Endodermal cell (in vitro differentiated cells): ENCODE data around the gene CES2. TPM values are rescaled to one million over a fixed set of nuclear protein-coding genes. Genes with fewer than 3 reads are reported as not detected.

Experiments used
- DNase-seq: peaks from one replicate; pipeline ENCODE4 v3.0.0-alpha.2; 2017
- H3K27ac ChIP-seq: 2 replicates; pipeline ENCODE4 v1.5.1; 2013; ENCODE audit warnings: mild to moderate bottlenecking, low read depth, low read length, moderate library complexity
- H3K27me3 ChIP-seq: 2 replicates; pipeline ENCODE4 v1.6.1; 2013; ENCODE audit warnings: mild to moderate bottlenecking, low read length, moderate library complexity; ENCODE audit not compliant: insufficient read depth, control insufficient read depth, poor library complexity, severe bottlenecking
- H3K36me3 ChIP-seq: 2 replicates; pipeline ENCODE4 v1.7.0; 2013; ENCODE audit warnings: mild to moderate bottlenecking, low read length, moderate library complexity; ENCODE audit not compliant: control insufficient read depth, insufficient read depth
- H3K4me1 ChIP-seq: one replicate; pipeline ENCODE4 v1.7.0; 2013; ENCODE audit warnings: low read length; ENCODE audit not compliant: control insufficient read depth, insufficient read depth
- H3K4me3 ChIP-seq: 2 replicates; pipeline ENCODE4 v1.5.1; 2013; ENCODE audit warnings: mild to moderate bottlenecking, low read length, moderate library complexity
- H3K9ac ChIP-seq: 2 replicates; pipeline ENCODE4 v1.6.1; 2013; ENCODE audit warnings: mild to moderate bottlenecking, low read length, moderate library complexity; ENCODE audit not compliant: poor library complexity, severe bottlenecking; ENCODE audit errors: extremely low read depth
- H3K9me3 ChIP-seq: 2 replicates; pipeline ENCODE4 v1.6.1; 2013; ENCODE audit warnings: mild to moderate bottlenecking, low read length, moderate library complexity; ENCODE audit not compliant: control insufficient read depth
- H3K27ac Mint-ChIP-seq: 2 replicates; pipeline ENCODE4 v1.8.0; 2020; ENCODE audit warnings: mixed read lengths
- H3K27me3 Mint-ChIP-seq: 2 replicates; pipeline ENCODE4 v1.8.0; 2021; ENCODE audit warnings: mild to moderate bottlenecking, mixed read lengths; ENCODE audit not compliant: insufficient read depth
- H3K36me3 Mint-ChIP-seq: 2 replicates; pipeline ENCODE4 v1.8.0; 2020; ENCODE audit warnings: low read depth, mixed read lengths
- H3K4me1 Mint-ChIP-seq: 2 replicates; pipeline ENCODE4 v1.8.0; 2020; ENCODE audit warnings: mixed read lengths
- H3K4me3 Mint-ChIP-seq: 2 replicates; pipeline ENCODE4 v1.8.0; 2020; ENCODE audit warnings: mild to moderate bottlenecking, moderate library complexity, mixed read lengths
- H3K9me3 Mint-ChIP-seq: 2 replicates; pipeline ENCODE4 v1.8.0; 2020; ENCODE audit warnings: mild to moderate bottlenecking, mixed read lengths
- CTCF ChIP-seq: fragments of 200-600 bp; sonication (generic); conservative IDR thresholded peaks from 2 replicates; pipeline ENCODE4 v1.5.0; 2021; ENCODE audit warnings: antibody characterized with exemption, mild to moderate bottlenecking
- WGBS, 2 experiments: methylation state at CpG; one replicate each; pipeline versions ENCODE4 v1.1.5 to v1.1.7; 2013; ENCODE audit warnings: missing lambda C conversion rate in 2 of 2, mixed read lengths in 1 of 2; ENCODE audit not compliant: insufficient coverage in 1 of 2, insufficient read length in 1 of 2; 5-methylcytosine and 5-hydroxymethylcytosine counted together
- total RNA-seq, 2 donors: library from RNA; stranded (reverse); fragmentation: NEBNext Ultra II Directional in 1 of 2; extraction: Animal tissue kit (Norgen Biotek cat#: 25700) in 1 of 2; gene quantifications; 2 replicates in 1 of 2; 3 replicates in 1 of 2; pipeline ENCODE4 v1.2.1, GENCODE V29; 2021

Gene CES2
- total RNA-seq, 2 donors from 2014 or later = 28.7 to 36.8 TPM

- Histone ChIP-seq H3K9ac (no peak overlapping the region), H3K36me3 (no peaks in the 10 kb centered on the region), H3K27me3 (peaks cover 52% of the 10 kb centered on the region), H3K9me3 (no peaks in the 10 kb centered on the region), H3K4me1 (no peaks in the 10 kb centered on the region), H3K4me3 (no peak overlapping the region), H3K27ac (no peak overlapping the region)
- DNase-seq = no peak
- WGBS, 2 experiments = 85% methylated on average over 9 of the region's 9 CpGs; no CpG with 5 or more reads in 1 of the 2 experiments
- Mint-ChIP-seq H3K36me3 (no peaks in the 10 kb centered on the region), H3K4me3 (no peak overlapping the region), H3K4me1 (no peaks in the 10 kb centered on the region), H3K27me3 (peaks cover 63% of the 10 kb centered on the region), H3K27ac (no peak overlapping the region), H3K9me3 (no peaks in the 10 kb centered on the region)
- TF ChIP-seq CTCF = no peak
Measured at GRCh38 chr16:66920924-66921680, 14.2 kb upstream of the CES2 start.

- H3K36me3 Mint-ChIP-seq = no peaks in the 10 kb centered on the region
- H3K4me3 ChIP-seq = no peak overlapping the region
- no peaks in the 10 kb centered on the region for H3K4me1 Mint-ChIP-seq
- H3K4me1 ChIP-seq = no peaks in the 10 kb centered on the region
- no peak overlapping the region for H3K27ac ChIP-seq
- peaks cover 59% of the 10 kb centered on the region for H3K27me3 ChIP-seq
- TF ChIP-seq CTCF = no peak
- WGBS, 2 experiments = 92 to 95% methylated on average over 35 to 42 of the region's 42 CpGs
- no peak overlapping the region for H3K27ac Mint-ChIP-seq
- no peaks in the 10 kb centered on the region for H3K36me3 ChIP-seq
- DNase-seq = no peak
- H3K9me3 ChIP-seq = no peaks in the 10 kb centered on the region
- peaks cover 65% of the 10 kb centered on the region for H3K27me3 Mint-ChIP-seq
- H3K9ac ChIP-seq = no peak overlapping the region
- no peaks in the 10 kb centered on the region for H3K9me3 Mint-ChIP-seq
- H3K4me3 Mint-ChIP-seq = no peak overlapping the region
Measured at GRCh38 chr16:66921729-66922450, 13.4 kb upstream of the CES2 start.

- DNase-seq = no peak
- H3K27me3 Mint-ChIP-seq = peaks cover 77% of the 10 kb centered on the region
- Histone ChIP-seq H3K4me3 (no peak overlapping the region), H3K36me3 (no peaks in the 10 kb centered on the region), H3K9ac (no peak overlapping the region), H3K4me1 (no peaks in the 10 kb centered on the region), H3K27ac (no peak overlapping the region), H3K27me3 (peaks cover 67% of the 10 kb centered on the region), H3K9me3 (no peaks in the 10 kb centered on the region)
- no peaks in the 10 kb centered on the region for H3K36me3 Mint-ChIP-seq
- H3K27ac Mint-ChIP-seq = no peak overlapping the region
- no peak overlapping the region for H3K4me3 Mint-ChIP-seq
- 87 to 91% methylated on average over 10 to 18 of the region's 18 CpGs for WGBS, 2 experiments
- H3K4me1 Mint-ChIP-seq = no peaks in the 10 kb centered on the region
- H3K9me3 Mint-ChIP-seq = no peaks in the 10 kb centered on the region
- TF ChIP-seq CTCF = no peak
Measured at GRCh38 chr16:66923247-66923731, 12.0 kb upstream of the CES2 start.
